Stimulated activated naive B cell treated with anti-CD40 and anti-IgM and Interleukin-4, amounts not matched to agents 10 μg/mL and 1 μg/mL and 100 μg/mL, for 72 hours (primary cell): Measurements from ENCODE around the gene C11orf68.
A peak's percentile ranks its signal among the peaks of the same experiment; 100 is the strongest.

ENCODE experiments used
- ATAC-seq, 2 donors: fragments of 150-1000 bp; cut with Tn5 transposase; replicated peaks; 2 replicates each; pipeline ENCODE4 v1.10.0; 2021; ENCODE audit warnings: moderate library complexity in 1 of 2
- DNase-seq: peaks from one replicate; pipeline ENCODE4 v3.0.0; 2021
- H3K27ac Mint-ChIP-seq: one replicate; pipeline ENCODE4 v1.8.0; 2022; ENCODE audit warnings: mild to moderate bottlenecking, mixed read lengths
- H3K27me3 Mint-ChIP-seq, 2 donors: one replicate each; pipeline ENCODE4 v1.8.0; 2022; ENCODE audit warnings: mixed read lengths in 2 of 2
- H3K36me3 Mint-ChIP-seq, 2 donors: one replicate each; pipeline ENCODE4 v1.8.0; 2022; ENCODE audit warnings: mixed read lengths in 2 of 2, mild to moderate bottlenecking in 1 of 2
- H3K4me1 Mint-ChIP-seq, 2 donors: one replicate each; pipeline ENCODE4 v1.8.0; 2022; ENCODE audit warnings: mixed read lengths in 2 of 2, mild to moderate bottlenecking in 1 of 2
- H3K4me3 Mint-ChIP-seq, 2 donors: one replicate each; pipeline ENCODE4 v1.8.0; 2022; ENCODE audit warnings: mild to moderate bottlenecking in 2 of 2, mixed read lengths in 2 of 2, moderate library complexity in 1 of 2
- H3K9me3 Mint-ChIP-seq, 2 donors: one replicate each; pipeline ENCODE4 v1.8.0; 2022; ENCODE audit warnings: mixed read lengths in 2 of 2, mild to moderate bottlenecking in 1 of 2

C11orf68 gene

DNA sequence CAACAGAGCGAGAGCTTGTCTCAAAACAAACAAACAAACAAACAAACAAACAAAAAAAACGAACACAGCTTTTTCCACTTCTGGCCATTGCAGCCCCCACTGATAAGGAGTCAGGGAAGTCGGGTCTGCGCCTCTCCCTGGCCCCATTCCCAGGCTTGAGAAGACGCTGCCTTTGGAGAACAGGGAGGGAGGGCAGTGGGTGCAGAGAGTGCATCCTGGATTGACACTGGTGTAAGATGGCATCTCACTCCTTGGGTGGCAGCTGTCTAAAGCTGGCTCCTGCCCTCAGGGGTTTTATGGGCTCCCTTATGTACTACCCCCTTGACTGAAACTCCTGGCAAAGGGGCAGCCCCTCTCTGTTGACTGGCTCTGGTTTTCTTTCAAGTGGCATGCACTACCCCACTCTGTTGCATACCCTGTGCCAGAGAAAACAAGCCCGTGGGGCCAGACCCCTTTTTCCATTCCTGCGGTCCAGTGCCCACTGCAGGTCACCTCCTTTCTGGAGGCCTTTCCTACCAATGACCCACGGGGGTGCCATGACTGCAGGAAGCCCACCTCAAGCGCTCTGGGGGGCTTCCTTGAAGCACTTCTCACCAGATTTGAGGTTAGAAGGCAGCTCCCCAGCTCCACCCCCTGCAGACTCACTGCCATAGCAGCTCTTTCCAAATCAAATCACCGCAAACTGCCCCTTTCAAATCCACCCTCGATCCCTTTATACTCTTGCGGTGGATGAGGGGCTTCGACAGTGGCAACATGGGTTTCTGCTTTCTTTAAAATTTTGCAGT lies 13.1 kb upstream of the C11orf68 start:
- no peaks in the 10 kb centered on the region for H3K9me3 Mint-ChIP-seq
- H3K4me3 Mint-ChIP-seq, result no peak overlapping the region
- no peaks in the 10 kb centered on the region for H3K36me3 Mint-ChIP-seq
- H3K27ac Mint-ChIP-seq, result no peak overlapping the region
- H3K27me3 Mint-ChIP-seq, result peaks cover 0 to under 1% of the 10 kb centered on the region in 2 donors
- ATAC-seq (no peak), DNase-seq (no peak)
- peaks cover 21 to 34% of the 10 kb centered on the region in 2 donors for H3K4me1 Mint-ChIP-seq

DNA sequence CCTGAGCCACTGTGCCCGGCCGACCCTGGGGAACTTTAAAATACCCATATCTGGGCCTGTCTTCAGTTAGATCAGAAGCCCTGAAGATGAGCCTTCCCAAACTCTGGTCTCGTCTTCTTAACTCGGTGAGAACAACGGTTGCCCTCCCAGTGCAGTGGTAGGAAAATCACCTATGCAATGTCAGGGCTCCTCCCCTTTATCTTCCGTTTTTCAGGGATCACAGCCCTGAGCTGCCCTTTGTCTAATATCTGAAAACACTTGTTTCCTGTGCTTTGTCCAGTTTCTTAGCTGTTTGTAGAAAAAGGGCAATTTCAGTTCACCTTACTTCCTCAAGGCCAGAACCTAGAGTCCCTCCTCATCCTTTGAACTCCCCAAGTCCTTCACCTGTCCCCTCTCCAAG lies 9.8 kb upstream of the C11orf68 start:
- H3K27me3 Mint-ChIP-seq, result no peaks in the 10 kb centered on the region
- peak overlapping the region; percentile 96 for H3K27ac Mint-ChIP-seq
- no peak for DNase-seq
- no peaks in the 10 kb centered on the region for H3K9me3 Mint-ChIP-seq
- H3K4me3 Mint-ChIP-seq, result peak overlapping the region; percentile 79 to 87
- peaks cover 21 to 36% of the 10 kb centered on the region in 2 donors for H3K4me1 Mint-ChIP-seq
- peak; percentile 16 to 19 for ATAC-seq
- H3K36me3 Mint-ChIP-seq, result peaks cover 2 to 7% of the 10 kb centered on the region in 2 donors

DNA sequence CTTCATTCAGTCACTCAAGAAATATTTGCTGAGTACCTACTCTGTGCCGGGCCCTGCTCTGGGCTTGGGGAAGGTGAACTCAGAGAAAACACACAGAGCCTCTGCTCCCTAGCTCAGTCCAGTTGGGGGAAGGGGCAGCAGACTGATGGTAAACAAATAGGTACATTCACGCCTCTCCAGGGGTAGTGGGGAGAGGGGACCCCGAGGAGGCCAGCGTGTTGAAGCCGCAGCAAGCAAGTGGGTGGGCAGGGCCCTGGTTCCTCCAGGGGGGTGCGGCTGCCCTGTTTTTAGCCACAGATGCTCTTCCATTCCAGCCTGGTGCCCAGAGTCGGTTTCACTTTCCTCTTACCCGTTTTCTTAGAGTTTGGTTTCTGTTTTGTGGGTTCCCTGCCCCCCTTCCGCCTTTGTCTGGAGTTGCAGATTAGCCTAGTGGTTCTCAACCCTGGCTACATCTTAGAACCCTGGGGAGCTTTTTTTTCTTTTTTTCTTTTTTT lies 9.1 kb upstream of the C11orf68 start:
- Mint-ChIP-seq H3K4me3 (peak overlapping the region; percentile 79 to 87), H3K27me3 (no peaks in the 10 kb centered on the region), H3K9me3 (no peaks in the 10 kb centered on the region), H3K4me1 (peaks cover 21 to 36% of the 10 kb centered on the region in 2 donors), H3K36me3 (peaks cover 4 to 8% of the 10 kb centered on the region in 2 donors), H3K27ac (peak overlapping the region; percentile 96)
- ATAC-seq, result peak; percentile 91 to 92
- DNase-seq, result peak; percentile 39

DNA sequence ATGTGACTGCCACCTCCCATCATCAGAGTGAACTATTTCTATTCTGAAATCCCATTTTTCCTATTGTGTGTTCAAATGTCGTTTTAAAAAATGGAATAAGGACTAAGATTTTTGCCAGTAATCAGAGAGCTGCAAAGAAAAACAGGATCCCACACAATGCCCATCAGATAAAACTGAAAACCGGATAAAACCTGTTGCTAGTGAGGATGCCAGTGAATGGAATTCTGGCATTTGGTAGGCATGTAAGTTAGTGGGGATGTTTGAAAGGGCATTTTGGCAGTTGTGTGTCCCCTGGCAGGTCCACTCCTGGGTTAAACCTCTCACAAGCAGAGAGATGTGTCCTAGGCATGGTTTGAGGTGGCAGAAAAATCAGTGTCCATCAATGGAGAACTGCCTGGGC lies 6.5 kb upstream of the C11orf68 start:
- H3K4me1 Mint-ChIP-seq, result peaks cover 22 to 45% of the 10 kb centered on the region in 2 donors
- no peaks in the 10 kb centered on the region for H3K27me3 Mint-ChIP-seq
- no peak overlapping the region for H3K27ac Mint-ChIP-seq
- ATAC-seq (no peak), DNase-seq (no peak)
- H3K36me3 Mint-ChIP-seq, result peaks cover 19 to 22% of the 10 kb centered on the region in 2 donors
- H3K4me3 Mint-ChIP-seq, result no peak overlapping the region
- no peaks in the 10 kb centered on the region for H3K9me3 Mint-ChIP-seq

DNA sequence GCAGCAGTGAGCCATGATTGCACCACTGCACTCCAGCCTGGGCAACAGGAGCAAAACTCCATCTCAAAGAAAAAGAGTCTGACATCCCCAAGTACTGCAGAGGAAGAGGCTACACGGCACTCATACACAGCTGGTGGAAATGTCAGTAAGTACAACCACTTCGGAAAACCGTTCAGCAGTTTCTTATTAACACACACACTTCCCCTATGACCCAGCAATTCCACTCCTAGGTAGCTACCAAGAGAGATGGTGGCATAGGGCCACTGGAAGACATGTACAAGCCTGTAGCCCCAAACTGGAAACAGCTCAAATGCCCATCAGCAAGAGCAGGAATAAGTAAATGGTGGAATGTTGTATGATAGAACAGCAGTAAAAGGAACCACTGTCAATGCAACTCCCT lies 3.7 kb upstream of the C11orf68 start:
- H3K27ac Mint-ChIP-seq, result no peak overlapping the region
- H3K27me3 Mint-ChIP-seq, result no peaks in the 10 kb centered on the region
- peaks cover 13 to 35% of the 10 kb centered on the region in 2 donors for H3K4me1 Mint-ChIP-seq
- no peak for DNase-seq
- H3K4me3 Mint-ChIP-seq, result no peak overlapping the region
- ATAC-seq, result no peak
- H3K36me3 Mint-ChIP-seq, result peaks cover 23 to 30% of the 10 kb centered on the region in 2 donors
- H3K9me3 Mint-ChIP-seq, result no peaks in the 10 kb centered on the region

DNA sequence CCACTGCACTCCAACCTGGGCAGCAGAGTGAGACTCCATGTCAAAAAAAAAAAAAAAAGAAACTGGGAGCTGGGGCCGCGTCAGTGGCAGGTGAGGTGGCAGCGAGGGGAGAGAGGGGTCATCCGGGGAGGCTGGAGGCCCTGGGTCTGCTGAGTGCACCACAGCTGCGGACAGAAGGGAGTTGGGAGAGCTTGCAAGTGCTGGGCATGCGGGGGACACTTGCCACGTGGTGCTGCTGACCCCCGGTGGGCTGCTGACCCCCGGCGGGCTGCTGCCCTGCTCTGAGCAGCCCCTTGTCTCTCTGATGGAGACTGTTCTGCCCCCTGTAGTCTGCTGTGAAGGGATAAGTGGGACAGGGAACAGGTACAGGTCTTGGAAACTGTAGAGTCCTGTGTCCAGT lies 3.0 kb upstream of the C11orf68 start:
- Mint-ChIP-seq H3K36me3 (peaks cover 26 to 34% of the 10 kb centered on the region in 2 donors), H3K27me3 (no peaks in the 10 kb centered on the region), H3K27ac (peak overlapping the region; percentile 42), H3K4me1 (peaks cover 15 to 33% of the 10 kb centered on the region in 2 donors), H3K9me3 (no peaks in the 10 kb centered on the region), H3K4me3 (no peak overlapping the region)
- no peak for DNase-seq
- ATAC-seq, result no peak

DNA sequence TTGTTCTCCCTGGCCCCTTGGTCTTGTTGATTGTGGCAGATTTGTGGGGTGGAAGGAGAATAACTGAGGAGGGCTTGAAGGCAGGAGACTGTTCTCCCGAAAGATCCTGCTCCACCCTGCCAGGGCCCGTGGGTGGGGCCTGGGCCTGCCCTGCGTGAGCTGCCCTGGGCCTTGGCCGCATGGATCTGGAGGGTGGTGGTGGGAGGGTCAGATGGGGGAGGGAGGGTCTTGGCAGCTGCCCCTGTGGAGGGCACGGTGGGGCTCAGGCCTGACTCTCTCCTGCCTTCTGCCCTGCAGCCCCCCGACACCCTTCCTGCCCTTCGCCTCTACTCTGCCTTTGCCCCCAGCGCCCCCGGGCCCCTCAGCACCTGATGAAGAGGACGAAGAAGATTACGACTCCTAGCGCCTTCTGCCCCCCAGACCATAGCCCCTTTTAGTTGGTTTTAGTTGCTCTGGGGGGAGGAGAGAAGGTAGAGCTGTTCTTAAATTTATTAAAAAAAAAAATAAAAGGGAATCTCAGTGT lies 2.2 kb upstream of the C11orf68 start:
- no peaks in the 10 kb centered on the region for H3K9me3 Mint-ChIP-seq
- DNase-seq (no peak), ATAC-seq (no peak)
- peak overlapping the region in 1 of 2 donors; percentile 62 for H3K4me3 Mint-ChIP-seq
- H3K36me3 Mint-ChIP-seq, result peaks cover 30 to 36% of the 10 kb centered on the region in 2 donors
- no peak overlapping the region for H3K27ac Mint-ChIP-seq
- no peaks in the 10 kb centered on the region for H3K27me3 Mint-ChIP-seq
- H3K4me1 Mint-ChIP-seq, result peaks cover 23 to 40% of the 10 kb centered on the region in 2 donors

DNA sequence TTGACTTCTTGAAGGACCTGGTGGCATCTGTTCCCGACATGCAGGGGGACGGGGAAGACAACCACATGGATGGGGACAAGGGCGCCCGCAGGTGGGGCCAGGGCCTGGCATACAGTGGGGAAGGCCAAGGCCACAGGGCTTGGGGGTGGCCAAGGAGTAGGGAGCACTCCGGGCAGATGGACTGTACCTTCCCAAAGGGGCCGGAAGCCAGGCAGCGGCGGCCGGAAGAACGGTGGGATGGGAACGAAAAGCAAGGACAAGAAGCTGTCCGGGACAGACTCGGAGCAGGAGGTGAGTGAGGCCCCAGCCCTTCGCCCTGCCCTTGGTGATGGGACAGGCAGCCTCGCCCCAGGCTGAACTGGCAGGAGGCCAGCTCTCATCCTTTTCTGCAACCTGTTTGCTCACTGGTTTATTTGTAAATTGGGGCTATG lies 1.5 kb upstream of the C11orf68 start:
- ATAC-seq, result no peak
- H3K4me1 Mint-ChIP-seq, result peaks cover 30 to 47% of the 10 kb centered on the region in 2 donors
- H3K27me3 Mint-ChIP-seq, result no peaks in the 10 kb centered on the region
- H3K4me3 Mint-ChIP-seq, result peak overlapping the region; percentile 95 to 98
- peaks cover 30 to 36% of the 10 kb centered on the region in 2 donors for H3K36me3 Mint-ChIP-seq
- no peaks in the 10 kb centered on the region for H3K9me3 Mint-ChIP-seq
- no peak for DNase-seq
- peak overlapping the region; percentile 93 for H3K27ac Mint-ChIP-seq

DNA sequence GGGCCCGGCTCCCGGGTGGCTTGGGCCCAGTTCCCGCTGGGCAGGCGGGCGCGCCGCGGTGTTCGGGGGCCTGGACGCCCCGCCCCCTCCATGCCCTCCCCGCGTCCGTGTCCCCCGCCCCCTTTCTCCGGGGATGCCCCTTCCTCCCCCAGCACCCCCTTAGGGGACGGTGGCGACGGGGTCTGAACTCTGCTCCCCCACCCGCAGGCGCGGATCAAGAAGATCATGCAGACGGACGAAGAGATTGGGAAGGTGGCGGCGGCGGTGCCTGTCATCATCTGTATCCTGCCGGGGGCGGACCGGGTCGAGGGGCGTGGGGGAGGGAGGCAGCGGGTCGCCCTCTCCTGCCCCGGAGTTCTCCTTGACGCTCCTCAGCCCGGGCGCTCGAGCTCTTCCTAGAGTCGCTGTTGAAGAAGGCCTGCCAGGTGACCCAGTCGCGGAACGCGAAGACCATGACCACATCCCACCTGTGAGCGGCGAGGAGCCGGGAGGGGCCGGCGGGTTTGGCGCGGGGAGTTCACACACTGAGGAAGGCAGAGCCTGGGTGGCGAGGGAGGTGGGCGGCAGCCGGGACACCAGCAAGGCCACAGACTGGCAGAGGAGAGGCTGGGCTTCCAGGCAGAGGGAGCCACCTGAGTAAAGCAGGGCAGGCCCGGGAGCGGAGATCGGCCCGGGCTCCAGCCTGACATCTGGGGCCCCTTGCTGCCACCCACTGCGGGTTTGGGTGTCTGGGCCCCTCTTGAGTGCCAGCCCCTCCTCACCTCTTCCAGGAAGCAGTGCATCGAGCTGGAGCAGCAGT lies 910 bp upstream of the C11orf68 start:
- Mint-ChIP-seq H3K4me1 (peaks cover 36 to 54% of the 10 kb centered on the region in 2 donors), H3K9me3 (no peaks in the 10 kb centered on the region), H3K27ac (peak overlapping the region; percentile 93), H3K27me3 (no peaks in the 10 kb centered on the region), H3K4me3 (peak overlapping the region; percentile 95 to 98), H3K36me3 (peaks cover 30 to 35% of the 10 kb centered on the region in 2 donors)
- DNase-seq (no peak), ATAC-seq (peak; percentile 48 to 51)

DNA sequence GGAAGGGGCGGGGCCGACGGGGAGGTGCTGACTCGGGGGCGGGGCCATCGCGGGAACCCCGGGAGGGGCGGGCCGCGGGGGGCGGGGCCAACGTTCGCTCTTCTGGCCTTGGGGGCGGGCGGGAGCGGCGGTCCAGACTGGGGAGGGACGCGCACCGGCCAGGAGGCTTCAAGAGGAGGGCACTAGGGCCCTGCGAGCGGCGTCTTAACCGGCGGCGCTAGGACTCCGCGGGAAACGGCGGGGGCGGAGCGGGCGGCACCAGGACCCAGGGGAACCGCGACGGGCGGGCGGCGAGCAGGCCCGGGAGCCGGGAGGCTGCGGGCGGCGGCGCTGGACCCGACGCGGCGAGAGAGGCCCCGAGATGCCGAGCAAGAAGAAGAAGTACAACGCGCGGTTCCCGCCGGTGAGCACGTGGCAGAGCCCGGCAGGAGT lies 295 bp upstream of the C11orf68 start, which contains the start of gene DRAP1:
Gene DRAP1, plus strand, starts transcription at position 286 of the 432 bp plus-strand sequence. Its CDS starts 76 bp downstream, at position 362.
- Mint-ChIP-seq H3K4me1 (peaks cover 41 to 59% of the 10 kb centered on the region in 2 donors), H3K27me3 (no peaks in the 10 kb centered on the region), H3K9me3 (no peaks in the 10 kb centered on the region), H3K27ac (peak within 1 kb of the TSS; percentile 93), H3K36me3 (peaks cover 28 to 33% of the 10 kb centered on the region in 2 donors), H3K4me3 (peak within 1 kb of the TSS; percentile 95 to 98)
- peak; percentile 93 for ATAC-seq
- DNase-seq, result peak; percentile 96

DNA sequence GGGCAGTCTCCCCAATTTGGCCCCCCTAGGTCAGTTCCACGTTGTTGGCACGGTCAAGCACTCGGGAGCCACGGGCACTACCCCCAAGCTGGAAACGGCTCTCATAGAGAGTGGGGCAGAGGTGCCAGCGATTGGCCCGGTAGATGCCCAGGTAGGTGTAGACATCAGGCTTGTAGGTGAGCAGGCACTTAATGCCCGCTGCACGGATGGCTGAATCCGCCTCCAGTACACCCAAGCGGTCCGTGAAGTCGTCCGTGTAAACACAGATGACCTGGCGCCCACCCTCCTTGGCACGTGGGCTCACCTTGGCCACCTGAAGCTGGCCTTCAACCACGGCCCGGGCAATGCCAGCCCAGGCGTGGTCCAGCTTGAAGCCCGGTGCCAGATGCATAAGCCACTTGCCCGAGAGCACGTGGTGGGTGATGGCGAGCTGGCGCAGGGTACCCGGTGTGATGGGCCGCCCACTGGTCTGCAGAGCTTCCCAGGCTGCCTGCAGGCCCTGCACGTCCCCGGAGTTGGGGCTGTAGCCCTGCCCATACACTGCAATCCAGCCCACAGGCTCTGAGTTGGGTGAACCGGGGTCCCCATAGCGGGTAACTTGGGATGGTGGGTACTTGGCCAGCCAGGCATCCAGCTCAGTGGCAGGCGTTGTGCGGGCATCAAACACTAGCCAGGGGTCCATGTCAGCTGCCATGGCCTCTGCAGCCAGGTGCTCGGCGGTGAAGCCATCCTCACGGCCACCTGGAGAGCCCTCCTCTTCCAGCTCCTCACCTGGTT lies 1.2 kb downstream of the C11orf68 start:
- Mint-ChIP-seq H3K27me3 (no peaks in the 10 kb centered on the region), H3K27ac (peak overlapping the region; percentile 93), H3K9me3 (no peaks in the 10 kb centered on the region), H3K4me1 (peaks cover 44 to 66% of the 10 kb centered on the region in 2 donors), H3K36me3 (peaks cover 22 to 28% of the 10 kb centered on the region in 2 donors), H3K4me3 (peak overlapping the region; percentile 95 to 98)
- ATAC-seq, result no peak
- no peak for DNase-seq

DNA sequence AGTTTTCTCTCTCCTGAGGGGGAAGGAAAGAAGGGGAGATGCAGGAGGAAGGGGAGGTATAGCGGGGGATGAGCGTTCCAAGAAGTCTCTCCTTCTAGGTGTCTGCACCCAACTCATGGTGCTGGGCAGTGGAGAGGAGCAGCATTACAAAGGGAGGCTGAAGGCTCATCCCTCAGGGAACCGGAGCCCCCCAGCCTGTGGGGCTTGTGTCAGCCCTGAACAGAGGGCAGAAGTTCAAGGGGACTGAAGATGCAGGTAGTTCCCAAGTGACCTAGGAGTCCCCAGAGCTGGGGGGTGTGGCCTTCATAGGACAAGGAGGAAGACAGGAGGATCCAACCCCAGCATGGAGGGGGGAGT lies 1.8 kb downstream of the C11orf68 start:
- Mint-ChIP-seq H3K27ac (peak overlapping the region; percentile 34), H3K4me3 (peak overlapping the region; percentile 73 to 78), H3K4me1 (peaks cover 44 to 66% of the 10 kb centered on the region in 2 donors), H3K9me3 (no peaks in the 10 kb centered on the region), H3K36me3 (peaks cover 16 to 22% of the 10 kb centered on the region in 2 donors), H3K27me3 (no peaks in the 10 kb centered on the region)
- no peak for ATAC-seq
- no peak for DNase-seq

DNA sequence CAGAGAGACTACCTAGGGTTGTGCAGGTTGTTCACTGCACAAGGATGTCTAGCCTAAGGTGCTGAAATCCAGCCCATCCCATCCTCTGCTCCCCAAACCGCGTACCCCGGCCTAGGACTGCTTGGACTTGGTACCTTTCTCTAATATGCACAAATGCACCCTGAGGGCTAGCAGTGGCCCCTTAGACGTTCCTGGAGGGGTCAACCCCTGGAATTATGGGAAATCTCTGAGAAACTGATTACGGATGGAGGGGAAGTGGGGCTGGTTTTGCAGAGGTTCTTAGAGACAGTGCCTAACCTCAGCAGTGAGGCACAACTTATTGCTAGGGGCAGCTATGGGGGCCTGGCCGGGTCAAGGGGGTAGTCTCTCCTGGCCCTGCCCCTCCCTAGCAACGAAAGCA lies 2.5 kb downstream of the C11orf68 start:
- no peak for ATAC-seq
- Mint-ChIP-seq H3K4me1 (peaks cover 49 to 66% of the 10 kb centered on the region in 2 donors), H3K27ac (no peak overlapping the region), H3K36me3 (peaks cover 11 to 17% of the 10 kb centered on the region in 2 donors), H3K9me3 (no peaks in the 10 kb centered on the region), H3K4me3 (peak overlapping the region; percentile 73 to 78), H3K27me3 (peaks cover 4 to 5% of the 10 kb centered on the region in 2 donors)
- no peak for DNase-seq
